ENCODE measurements around the gene FBXL19.

Gene FBXL19

GRCh38 chr16:30969246-30969842, 46.0 kb downstream of the FBXL19 start:
- DNase-seq: no peak

DNA sequence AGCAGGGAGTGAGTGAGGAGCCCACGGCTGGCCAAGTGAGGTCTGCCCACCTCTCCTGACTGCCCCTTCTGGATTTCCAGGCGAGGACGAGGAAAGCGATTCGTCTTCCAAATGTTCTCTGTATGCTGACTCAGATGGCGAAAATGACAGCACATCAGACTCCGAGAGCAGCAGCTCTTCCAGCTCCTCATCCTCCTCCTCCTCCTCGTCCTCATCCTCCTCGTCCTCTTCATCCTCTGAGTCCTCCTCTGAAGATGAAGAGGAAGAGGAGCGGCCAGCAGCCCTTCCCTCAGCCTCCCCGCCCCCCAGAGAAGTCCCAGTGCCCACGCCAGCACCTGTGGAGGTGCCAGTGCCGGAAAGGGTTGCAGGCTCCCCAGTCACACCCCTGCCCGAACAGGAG, 47.9 kb downstream of the FBXL19 start:
- DNase-seq: no peak

- no peak for DNase-seq
These were observed 49.5 kb downstream of the FBXL19 start for GRCh38 chr16:30972872-30973271.

GRCh38 chr16:30974348-30974747, 51.0 kb downstream of the FBXL19 start:
- no peak for DNase-seq

DNA sequence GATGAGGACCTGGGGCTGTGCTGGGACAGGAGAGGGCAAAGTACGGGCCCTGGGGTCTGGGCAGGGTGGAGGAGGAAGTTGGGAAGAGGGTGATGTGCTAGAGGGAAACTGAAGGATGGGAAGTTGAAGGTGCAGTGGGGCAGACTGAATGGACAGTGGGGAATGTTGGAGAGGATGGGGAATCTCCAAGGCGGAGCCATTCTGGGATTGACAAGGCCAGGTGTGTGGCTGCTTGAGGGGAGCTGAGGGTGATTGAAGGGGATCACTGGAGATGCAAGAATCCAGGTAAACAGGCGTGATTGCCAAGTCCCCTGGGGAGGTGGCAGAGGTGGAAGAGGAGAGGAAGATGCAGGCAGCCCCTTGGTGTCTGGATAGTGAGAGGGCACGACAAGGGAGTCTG, 53.1 kb downstream of the FBXL19 start:
- DNase-seq: no peak

GRCh38 chr16:30977502-30977901, 54.1 kb downstream of the FBXL19 start:
- no peak for DNase-seq

- DNase-seq: no peak
These were observed 56.0 kb downstream of the FBXL19 start for GRCh38 chr16:30979170-30980022.

GRCh38 chr16:30980023-30980371, 56.6 kb downstream of the FBXL19 start:
- DNase-seq: no peak

DNA sequence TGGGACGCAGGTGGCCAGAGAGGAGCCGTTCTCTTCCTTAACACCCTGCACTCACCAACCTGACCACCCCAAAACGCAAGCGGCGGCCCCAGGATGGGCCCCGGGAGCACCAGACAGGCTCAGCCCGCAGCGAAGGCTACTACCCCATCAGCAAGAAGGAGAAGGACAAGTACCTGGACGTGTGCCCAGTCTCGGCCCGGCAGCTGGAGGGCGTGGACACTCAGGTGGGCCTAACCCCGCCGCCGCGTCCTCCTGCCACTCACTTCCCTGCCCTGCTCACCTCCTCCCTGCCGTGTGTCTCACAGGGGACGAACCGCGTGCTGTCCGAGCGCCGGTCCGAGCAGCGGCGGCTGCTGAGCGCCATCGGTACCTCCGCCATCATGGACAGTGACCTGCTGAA, 57.1 kb downstream of the FBXL19 start:
- no peak for DNase-seq

GRCh38 chr16:30980959-30981358, 57.6 kb downstream of the FBXL19 start:
- DNase-seq: no peak

GRCh38 chr16:30982548-30983288, 59.3 kb downstream of the FBXL19 start:
- no peak for DNase-seq

- DNase-seq: no peak
These were observed 60.0 kb downstream of the FBXL19 start for GRCh38 chr16:30983289-30983889.

- no peak for DNase-seq
These were observed 60.7 kb downstream of the FBXL19 start for GRCh38 chr16:30983898-30984610.

DNA sequence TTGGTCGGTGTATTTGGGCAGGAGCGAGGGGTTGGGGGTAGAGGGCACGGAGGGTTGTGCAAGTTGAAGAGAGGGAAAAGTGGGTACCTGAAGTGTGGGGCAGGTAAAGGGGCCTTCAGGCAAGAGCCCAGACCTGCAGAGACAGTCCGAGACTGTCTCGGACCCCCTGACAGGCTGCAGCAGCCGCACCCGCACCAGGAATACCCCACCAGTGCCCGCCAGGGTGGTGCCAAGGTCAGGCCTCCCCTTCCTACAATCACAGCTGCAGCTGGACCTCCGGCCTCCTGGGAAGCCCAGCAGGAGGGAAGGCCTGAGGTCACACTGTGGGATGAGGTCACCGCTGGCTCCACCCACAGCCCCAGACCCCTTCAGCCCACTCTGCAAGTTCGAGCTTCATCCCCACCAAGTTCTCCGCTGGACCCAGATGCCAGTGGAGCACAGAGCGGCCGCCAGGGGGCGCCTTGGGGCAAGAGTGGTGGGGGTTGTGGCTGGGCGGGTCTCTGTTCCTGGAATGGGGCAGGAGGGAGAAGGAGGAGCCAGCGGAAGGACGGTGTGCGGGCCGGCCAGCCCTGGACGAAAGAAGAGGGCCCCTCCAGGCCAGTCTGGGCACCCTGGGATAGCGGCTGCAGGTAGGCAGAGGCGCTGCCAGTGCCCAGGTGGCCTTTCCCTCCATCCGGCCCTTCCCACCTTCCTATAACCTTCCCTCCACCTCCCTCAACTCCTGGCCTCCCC, 61.5 kb downstream of the FBXL19 start, which contains the start of gene HSD3B7:
TSS of gene HSD3B7 (plus strand) at position 539 of the 732 bp plus-strand sequence. CDS start 452 bp downstream, outside the sequence.
- peak; percentile 68 for DNase-seq

DNA sequence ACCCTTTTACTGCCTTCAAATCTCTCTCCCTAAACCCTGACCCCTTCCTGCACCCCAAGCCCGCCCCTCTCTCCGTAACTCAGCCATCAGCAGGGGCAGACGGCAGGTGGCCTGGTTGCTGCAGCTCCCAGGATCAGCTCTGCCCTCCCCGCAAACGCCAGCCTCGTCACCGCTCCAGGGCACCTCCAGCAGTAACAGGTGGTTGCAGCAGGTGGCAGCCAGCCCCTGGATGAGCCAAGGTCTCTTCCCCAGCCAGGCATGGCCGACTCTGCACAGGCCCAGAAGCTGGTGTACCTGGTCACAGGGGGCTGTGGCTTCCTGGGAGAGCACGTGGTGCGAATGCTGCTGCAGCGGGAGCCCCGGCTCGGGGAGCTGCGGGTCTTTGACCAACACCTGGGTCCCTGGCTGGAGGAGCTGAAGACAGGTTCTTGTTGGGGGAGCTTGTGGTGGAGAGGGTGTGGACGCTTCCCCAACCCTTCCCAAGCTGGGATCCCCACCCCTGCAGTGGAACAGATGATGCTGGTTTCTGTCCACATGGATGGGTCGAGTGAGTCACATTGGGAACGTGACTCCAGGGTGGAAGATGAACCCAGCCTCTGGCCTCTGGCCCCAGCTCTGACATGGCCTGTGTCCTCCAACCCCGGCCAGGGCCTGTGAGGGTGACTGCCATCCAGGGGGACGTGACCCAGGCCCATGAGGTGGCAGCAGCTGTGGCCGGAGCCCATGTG, 62.2 kb downstream of the FBXL19 start:
- DNase-seq: no peak

DNA sequence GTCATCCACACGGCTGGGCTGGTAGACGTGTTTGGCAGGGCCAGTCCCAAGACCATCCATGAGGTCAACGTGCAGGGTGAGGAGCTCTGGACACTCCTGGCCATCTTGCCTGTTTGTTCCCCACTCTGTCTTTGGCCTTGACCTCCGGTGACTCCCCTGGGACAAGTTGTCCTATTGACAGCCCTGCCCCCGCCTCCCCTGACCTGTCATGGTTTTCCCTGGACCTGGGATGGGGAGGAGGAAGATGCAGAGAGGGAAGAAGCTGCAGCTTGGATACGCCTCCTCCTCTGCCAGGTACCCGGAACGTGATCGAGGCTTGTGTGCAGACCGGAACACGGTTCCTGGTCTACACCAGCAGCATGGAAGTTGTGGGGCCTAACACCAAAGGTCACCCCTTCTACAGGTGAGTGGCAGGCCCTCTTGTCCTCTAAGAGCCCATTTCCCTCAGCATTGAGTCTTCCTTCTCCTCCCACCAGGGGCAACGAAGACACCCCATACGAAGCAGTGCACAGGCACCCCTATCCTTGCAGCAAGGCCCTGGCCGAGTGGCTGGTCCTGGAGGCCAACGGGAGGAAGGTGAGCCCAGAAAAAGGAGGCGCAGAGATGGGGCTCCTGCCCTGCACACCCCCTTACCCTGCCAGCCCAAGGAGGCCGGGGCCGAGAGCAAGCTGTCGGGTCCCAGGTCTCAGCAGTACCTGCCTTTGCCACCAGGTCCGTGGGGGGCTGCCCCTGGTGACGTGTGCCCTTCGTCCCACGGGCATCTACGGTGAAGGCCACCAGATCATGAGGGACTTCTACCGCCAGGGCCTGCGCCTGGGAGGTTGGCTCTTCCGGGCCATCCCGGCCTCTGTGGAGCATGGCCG, 63.0 kb downstream of the FBXL19 start:
- DNase-seq: no peak

DNA sequence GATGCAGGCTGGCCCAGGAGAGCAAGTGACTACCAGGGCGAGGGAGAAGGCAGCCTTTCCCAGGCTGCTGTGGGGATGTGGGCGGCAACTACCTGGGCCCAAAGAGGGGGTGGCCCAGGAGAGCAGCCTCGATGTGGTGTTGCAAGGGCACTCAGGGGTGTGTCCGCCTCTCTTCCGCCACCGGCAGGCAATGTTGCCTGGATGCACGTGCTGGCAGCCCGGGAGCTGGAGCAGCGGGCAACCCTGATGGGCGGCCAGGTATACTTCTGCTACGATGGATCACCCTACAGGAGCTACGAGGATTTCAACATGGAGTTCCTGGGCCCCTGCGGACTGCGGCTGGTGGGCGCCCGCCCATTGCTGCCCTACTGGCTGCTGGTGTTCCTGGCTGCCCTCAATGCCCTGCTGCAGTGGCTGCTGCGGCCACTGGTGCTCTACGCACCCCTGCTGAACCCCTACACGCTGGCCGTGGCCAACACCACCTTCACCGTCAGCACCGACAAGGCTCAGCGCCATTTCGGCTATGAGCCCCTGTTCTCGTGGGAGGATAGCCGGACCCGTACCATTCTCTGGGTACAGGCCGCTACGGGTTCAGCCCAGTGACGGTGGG, 64.3 kb downstream of the FBXL19 start:
- no peak for DNase-seq

- DNase-seq: no peak
These were observed 66.2 kb downstream of the FBXL19 start for GRCh38 chr16:30989469-30990047.

GRCh38 chr16:30990105-30990504, 66.7 kb downstream of the FBXL19 start:
- no peak for DNase-seq
